GM19043 (cell line): ENCODE measurements around the gene FNDC11.

Source experiments
- ATAC-seq: cut with Tn5 transposase; IDR thresholded peaks from one replicate; pipeline ENCODE4 v1.9.1; 2021; ENCODE audit warnings: low read depth; ENCODE audit not compliant: unreplicated experiment

The FNDC11 gene

DNA sequence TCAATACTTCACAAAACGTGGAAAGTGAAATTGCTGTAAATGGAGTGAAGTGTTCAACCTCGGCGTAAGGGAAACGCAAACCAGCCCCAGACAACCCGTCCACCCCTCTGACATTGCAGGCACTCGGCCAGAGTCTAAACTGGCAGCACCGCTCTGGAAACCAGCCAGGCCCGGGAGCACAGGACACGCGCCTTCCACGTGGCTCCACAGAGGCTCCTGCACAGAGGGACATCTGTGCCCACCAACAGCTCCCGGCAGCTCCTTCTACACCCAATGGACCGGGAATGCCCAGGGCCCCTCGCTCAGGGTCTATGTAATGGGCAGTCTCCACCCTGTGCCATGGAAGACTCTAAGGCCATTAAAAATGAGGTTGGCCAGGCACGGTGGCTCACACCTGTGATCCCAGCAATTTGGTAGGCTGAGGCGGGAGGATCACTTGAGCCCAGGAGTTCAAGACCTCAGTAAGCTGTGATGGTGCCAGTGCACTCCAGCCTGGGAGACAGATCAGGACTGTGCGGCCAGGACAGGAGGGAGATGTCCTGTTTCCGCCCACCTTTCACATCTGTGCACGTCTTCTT lies 23.4 kb downstream of the FNDC11 start:
- ATAC-seq: no peak

DNA sequence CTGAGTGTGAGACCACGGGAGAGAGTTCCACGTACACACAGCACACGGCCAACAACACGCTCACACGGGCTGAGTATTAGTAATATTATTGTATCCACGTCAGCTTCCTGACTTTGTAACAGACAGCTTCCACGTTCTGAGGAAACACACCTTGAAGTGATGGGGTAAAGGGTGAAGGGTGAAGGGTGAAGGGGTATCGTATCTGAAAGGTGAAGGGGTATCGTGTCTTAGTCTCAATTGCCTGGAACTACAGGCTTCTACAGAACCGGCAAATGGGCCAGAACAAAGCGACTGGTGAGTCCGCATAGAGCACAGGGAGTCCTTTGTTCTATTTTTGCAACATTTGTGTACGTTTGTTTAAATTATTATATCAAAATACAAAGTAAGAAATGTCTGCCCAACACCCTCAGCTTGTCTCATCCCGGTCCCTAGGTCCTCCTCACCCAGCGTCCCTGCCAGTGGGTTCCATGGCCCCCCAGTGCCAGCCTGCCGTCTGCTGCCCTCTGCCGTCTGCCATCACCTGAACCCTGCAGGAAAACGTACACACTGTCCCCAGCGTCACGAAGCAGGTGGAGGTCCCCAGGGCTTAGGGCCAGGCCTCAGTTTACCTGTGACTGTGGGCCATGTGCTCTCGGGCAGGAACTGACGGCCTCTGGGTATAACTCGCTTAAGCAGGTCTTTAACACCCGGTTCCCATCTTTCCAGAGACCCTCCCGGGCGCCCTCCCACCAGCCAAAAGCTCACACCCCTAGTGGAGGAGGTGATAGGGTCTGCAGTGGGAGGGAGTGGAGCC lies 24.5 kb downstream of the FNDC11 start:
- ATAC-seq: no peak

DNA sequence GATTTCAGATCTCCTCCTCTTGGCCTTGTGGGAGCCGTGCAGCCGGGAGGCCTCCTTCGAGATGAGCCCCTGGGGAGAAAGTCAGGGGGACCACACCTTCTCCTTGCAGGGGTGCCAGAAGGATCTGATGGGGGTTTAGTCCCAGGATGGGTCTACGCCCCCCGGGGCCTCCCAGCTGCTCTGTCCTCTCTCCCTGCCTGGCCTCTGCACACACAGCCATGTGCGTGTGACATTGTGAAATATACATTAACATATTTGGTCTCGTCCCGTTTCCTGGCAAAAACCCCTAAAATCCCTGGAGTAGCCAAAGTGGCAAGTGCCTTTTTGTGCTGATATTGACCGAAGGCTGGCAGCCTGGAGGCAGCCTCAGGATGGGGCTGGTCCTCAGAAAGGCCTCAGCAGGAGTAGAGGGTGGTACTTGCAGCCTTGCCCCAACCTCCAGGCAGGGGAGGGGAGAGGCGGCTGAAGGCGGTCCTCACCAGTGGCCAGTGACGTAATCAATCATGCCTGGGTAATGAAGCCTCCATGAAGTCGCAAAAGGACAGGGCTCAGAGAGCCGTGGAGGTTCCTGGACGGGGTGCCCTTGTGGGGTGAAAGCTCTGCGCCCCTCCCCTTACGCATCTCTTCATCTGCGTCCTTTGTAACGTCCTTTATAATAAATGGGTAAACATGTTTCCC lies 25.2 kb downstream of the FNDC11 start:
- ATAC-seq: no peak

DNA sequence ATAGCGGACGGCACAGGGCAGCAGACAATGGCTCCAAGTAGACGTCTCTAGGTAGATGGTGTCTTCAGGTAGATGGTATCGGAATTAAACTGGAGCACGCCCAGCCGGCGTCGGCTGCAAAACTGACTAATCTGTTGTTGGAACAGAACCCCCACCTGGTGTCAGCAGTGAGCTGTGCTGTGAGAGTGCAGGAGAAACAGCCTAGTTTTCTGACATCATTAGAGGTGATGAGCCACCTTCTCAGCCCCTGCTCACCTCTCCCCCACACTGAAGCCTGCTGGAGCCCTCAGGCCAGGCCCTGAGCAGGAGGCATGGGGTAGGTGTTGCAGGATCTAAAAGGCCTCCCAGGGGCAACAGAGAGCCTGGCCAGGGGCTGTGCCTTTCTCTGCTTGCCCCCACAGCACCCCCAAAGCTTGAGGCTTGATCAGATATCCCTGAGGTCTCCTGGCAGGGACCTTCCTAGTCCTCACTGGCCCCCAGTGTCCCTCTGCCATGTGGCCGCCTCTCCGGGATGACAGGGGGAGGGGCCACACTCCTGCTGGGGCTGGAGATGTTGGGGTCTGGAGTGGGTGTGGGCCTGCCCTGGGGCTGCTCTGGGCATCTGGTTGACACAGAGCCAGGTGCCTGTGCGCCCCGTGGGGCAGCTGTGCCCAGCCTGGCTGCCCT lies 27.0 kb downstream of the FNDC11 start:
- no peak for ATAC-seq

DNA sequence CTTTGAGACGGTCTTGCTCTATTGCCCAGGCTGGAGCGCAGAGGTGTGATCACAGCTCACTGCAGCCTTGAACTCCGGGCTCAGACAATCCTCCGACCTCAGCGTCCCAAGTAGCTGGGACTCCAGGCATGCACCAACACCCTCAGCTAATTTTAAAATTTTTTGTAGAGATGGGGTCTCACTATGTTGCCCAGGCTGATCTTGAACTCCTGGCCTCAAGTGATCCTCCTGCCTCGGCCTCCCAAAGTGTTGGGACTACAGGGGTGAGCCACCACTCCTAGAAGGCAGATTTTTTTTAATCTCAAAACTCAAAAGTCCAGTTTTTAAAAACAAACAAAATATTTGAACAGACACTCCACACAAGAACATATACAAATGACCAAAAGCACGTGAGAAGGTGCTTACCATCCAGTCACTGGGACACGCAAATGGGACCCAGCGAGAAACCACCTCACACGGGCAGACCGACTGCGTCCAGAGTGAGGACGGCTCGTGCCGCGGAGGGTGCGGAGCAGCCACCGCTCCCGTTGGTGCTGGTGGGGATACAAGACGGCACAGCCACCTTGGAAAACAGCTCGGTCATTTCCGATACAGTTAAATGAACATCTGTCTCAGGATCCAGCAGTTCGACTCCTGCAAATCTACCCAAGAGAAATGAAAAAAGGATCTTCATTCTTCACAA lies 28.6 kb downstream of the FNDC11 start:
- no peak for ATAC-seq

DNA sequence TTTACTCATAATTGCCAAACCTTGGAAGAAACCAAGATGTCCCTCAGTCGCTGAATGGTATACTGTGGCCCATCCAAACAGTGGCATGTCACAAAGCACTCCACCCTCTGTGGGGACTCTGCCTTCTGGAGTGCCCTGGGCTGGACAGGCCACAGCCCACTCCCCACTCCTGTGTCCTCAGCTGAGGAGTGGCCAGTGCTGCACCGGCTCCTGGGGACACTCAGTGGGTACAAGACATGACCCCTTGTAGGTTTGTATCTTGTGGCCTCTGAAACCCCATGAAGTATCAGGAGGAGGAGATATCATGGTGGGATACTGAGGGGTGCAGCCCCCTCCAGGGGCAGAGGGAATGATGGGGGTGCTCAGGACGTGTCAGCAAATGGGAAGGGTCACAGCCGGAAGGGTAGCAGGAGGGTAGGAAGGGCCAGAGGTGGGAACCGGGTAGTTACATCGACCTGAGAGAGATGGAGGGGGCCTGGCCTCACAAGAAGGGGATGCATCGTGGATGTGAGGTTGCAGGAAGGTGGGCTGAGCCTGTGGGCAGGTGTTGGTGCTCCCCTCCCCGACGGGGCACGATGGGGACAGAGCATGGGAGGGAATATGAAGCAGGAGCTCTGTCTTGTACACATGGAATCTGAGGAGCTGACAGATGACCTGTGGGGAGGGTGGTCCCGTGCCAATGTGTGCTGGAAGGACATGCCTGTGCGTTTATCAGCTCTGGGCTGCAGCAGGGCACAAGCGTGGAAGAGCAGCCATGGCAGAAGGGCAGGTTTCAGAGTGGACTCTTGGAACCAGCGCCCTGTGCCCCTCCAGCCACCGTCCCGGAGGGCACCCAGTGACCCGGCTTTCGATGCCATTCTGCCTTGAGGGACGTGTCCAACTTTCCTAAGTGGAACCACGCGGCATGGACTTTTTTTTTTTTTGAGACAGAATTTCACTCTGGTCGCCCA lies 31.9 kb downstream of the FNDC11 start:
- ATAC-seq: no peak

DNA sequence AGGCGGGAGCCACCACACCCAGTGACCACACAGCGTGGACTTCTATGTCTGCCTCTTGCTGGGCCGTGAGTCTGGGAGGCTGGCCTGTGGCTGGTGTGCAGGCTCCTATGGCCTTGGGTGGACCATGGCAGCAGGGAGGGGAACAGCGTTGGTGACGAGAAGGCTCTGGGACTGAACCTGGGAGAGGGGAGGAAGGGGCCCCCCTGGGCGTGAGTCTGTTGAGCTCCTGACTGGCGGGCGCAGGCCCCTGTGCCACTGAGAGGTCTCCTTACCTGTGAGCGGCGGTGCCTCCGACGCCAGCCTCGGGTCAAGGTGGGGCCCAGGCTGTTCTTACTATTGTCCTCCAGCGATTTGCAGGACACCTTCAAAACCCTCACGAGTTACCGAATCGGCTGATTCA lies 32.8 kb downstream of the FNDC11 start:
- no peak for ATAC-seq

DNA sequence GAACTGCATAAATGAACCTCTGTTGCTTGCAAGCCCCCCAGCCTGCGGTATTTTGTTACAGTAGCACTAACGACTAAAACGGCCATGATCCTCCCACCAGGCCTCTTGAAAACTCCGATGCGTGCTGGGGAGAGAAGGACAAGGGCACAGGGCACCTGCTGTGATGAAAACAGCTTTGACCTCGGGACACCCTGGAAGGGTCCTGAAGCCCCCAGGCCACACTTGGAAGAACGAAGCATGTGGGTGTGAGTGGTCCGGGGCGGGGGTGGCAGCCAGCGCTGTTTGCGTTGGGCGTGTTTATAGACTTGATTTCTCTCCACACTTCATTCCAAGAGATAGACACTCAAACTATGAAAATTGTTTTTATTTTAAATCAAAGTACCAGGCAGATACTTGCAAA lies 33.3 kb downstream of the FNDC11 start:
- ATAC-seq: no peak

DNA sequence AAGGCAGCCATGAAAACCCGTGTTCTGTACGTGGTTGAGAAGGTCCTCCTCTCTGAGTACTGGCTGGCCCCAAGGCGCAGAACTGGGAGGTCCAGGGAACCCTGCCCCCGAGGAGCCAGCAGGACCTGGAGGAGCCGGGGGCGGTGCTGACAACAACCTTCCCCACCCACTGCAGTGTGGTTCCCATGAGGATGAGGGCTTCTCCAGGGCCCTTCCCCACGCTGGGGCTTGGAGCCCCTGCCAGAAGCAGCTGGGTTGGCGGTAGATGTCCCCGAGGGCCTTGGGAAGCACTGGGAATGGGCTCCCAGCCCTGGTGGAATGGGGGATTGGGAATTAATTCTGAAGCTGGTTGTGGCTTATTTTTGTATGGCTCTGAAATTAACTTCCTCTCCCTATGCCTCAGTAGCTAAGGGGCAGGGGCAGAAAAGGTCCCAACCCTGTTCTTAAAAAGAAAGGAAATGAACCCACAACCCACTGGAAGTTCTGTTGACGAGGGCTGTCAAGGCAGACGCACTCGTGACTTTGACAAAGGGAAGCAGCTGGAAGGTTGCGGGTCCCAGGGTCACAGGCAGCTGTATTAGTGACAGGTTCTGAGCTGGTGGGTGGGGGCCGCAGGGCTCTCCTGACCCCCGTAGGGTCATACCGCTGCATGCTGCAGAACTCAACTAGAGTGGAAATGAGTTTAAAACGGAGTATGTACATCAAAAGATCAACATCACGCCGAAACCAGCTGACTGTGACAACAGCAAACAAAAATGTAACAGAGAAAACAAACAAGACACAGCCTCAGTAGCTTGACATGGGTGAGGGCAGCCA lies 34.0 kb downstream of the FNDC11 start:
- no peak for ATAC-seq

DNA sequence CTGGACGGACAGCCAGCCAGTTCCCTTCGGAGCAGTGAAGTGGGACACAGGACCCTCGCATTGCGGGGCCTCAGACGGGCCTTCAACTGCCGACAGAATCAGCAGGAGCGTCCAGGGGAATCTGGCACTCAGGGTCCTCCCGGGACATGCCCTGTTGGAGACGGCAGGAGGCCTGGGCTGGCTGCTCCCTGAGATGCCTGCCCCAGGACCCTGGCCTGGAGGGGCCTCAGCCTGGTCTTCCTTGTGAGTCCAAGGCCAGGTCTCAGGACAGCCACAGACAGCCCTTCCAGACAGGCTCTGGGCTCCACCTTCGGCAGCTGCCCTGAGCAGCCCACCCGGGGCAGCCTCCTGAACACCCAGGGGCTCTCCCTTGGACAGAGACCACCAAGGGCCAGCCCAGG lies 34.7 kb downstream of the FNDC11 start:
- ATAC-seq: no peak

DNA sequence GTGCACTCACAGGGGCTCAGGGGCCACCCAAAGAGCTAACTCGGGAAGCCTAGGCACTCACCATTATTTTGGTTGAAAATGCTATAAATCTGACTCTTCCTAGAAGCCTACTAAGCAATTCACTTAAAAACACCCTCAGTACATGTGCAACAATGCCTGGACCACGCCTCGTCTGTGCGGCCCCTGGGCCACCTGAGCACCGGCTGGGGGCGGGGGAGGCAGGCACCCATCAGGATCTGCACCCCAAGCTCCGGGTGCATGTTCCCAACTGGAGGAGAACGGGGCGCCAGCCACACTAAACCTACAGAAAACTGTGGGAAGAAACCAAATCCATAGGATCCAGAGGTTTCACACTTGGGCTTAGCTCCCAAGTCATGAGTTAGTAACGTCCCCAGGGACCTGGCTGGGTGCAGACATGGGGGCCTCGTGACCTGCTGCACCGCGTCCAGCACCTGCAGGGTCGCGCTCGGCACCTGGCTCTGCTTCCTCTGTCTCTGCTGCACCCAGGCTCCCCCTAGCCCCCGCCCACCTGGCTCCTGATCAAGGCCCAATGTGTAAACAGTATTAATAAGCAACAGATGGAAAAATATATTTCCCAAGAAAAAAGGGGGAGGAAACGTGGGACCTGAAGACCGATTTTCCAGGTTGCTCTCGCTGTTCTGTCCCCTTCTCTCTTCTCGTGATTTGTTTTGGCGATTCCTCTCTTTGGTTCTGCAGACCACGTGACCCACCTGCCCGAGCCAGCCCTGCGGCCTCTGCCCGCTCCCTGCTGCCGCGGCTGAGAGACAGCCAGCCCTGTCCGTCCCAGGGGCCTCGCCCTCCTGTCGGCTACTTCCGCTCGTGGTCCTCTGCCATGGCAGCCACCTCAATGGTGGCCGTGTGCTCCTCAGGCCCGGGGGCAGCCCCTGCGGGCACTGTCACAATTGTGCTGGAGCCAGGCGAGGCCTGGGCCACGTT lies 35.6 kb downstream of the FNDC11 start:
- no peak for ATAC-seq

DNA sequence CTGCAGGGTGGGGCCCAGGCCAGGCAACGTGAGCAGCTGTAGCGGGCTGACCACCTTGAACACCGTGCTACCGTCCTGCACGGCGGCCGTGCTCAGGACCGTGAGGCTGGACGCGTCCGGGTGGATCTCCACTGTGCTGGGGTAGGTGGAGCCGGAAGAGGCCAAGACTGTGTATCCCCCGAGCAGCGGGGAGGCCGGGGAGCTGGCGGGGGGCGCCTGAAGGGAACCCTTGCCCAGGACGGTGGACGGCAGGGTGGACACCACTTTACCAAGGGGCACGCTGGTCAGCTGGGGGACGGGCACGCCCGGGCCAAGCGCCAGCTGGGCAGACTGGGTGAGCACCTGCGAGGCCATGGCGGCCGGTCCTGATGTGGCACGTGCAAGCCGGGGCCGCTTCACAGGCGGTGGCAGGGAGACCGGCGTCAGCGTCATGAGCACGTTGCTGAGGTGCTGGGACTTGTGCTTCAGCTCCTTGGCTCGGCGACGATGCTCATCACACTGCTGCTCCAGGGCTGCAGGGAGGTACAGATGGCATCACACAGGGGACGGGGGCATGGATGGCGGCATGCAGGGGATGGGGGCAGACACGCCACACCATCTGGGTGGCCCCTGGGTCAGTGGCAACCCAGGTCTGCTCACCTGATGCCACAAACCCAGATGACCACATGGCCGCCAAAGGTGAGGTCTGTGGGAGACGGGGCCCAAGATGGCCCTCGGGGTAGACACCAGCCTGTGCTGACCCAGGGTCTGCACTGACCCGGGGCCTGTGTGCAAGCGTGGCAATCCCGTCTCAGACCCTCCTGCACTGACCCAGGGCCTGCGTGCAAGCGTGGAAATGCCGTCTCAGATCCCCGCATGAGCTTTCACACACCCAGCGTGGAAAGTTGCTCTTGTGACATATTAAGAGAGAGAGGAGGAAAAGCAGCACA lies 36.5 kb downstream of the FNDC11 start:
- no peak for ATAC-seq

DNA sequence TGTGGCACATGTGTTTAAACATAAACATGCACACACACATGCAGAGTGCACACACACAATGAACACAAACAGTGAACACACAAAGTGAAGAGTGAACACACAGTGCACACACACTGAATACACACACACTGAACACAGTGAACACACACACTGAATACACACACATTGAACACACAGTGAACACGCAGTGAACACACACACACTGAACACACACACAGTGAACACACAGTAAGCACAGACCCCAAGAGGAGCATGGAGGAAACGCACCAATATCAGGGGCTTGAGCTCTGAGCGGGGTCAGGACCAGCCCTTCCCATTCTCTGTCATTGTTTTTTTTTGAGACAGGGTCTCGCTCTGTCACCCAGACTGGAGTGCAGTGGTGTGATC lies 37.2 kb downstream of the FNDC11 start:
- ATAC-seq: no peak

DNA sequence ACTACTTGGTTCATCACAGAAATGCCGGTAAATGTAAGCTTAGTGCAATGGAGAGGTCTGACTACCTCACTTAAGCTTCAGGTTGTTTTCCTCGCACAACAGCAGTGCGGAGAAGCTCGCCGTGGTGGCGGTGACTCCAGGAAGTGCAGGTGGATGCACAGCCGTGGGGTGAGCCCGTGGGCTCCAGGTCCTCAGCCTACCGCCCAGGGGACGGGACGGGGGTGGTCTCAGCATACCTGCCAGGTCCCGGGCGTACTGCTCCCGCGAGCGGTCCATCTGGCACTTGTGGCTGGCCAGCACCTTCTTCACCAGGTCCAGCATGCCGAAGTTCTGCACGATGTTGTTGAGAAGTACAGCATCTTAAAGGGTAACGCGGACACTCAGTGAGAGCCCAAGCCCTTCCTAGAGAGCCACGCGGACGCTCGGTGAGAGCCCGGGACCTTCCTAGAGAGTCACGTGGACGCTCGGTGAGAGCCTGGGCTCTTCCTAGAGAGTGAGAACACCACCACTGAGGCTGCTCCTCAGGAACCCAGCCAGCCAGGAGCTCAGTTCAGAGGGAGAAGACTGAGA lies 37.9 kb downstream of the FNDC11 start:
- ATAC-seq: no peak

DNA sequence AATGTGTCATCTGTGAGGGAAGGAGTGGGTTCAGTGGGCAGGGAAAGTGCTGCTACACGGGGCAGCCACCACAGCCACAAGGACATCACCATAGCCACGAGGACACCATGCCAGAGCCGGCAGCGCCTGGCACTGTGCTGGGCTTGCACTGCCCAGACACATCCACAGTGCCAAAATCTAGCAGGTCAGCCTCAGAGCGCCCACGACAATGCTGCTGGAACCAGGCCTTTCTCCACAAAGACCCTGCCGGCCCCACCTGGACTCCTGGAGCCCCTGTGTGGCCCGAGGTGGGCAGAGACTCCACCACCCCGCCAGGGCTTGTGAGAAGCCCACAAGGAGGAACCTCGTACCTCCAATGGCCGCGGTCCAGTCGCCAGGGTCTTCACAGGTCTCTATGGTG lies 38.7 kb downstream of the FNDC11 start:
- ATAC-seq: no peak

DNA sequence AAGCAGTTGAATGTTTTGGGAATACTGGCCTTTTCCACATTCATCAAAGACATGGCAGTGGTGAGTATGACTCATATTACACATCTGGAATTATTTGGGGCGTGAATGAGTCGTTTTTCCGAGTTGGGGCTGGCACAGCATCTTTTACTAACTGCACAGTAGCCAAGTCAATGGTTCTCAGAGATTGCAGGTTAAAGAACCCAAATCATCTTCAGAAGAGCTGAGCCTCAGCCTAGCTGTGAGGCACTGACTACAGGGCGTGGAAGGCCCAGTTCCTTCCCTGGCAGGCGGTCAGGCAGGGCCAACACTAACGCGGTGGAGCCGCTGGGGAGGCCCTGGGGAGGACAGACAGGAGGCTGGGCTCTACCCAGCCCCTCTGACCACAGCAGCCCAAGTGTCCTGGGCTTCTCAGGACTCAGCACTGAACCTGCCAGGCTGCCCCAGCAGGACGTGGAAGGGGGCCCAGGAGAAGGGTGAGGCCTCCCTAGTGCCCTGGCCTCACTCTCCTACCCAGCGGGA lies 40.1 kb downstream of the FNDC11 start:
- no peak for ATAC-seq
